Right forelimb (tissue), 1 donor: Measurements from ENCODE around the gene POM121L12.

Source experiments
- DNase-seq: peaks from one replicate; pipeline ENCODE4 v3.0.0-alpha.2; 2018

POM121L12 gene

GRCh38 chr7:53035499-53036412, at the start of gene POM121L12:
Gene POM121L12, plus strand, starts transcription at chr7:53035633. Its CDS starts 39 bp downstream, at chr7:53035672.
- DNase-seq: no peak

GRCh38 chr7:52992001-52992400, 43.4 kb upstream of the POM121L12 start:
- no peak for DNase-seq

GRCh38 chr7:52992479-52993162, 42.8 kb upstream of the POM121L12 start:
- DNase-seq: no peak

GRCh38 chr7:52995676-52996075, 39.8 kb upstream of the POM121L12 start:
- no peak for DNase-seq

- DNase-seq: no peak
Observed at GRCh38 chr7:53001221-53001620, 34.2 kb upstream of the POM121L12 start.

GRCh38 chr7:53002389-53002788, 33.0 kb upstream of the POM121L12 start:
- no peak for DNase-seq

- DNase-seq: no peak
Observed at GRCh38 chr7:53003653-53004445, 31.6 kb upstream of the POM121L12 start.

- no peak for DNase-seq
Observed at GRCh38 chr7:53013925-53014324, 21.5 kb upstream of the POM121L12 start.

- no peak for DNase-seq
Observed at GRCh38 chr7:53015463-53015862, 20.0 kb upstream of the POM121L12 start.

GRCh38 chr7:53022893-53023292, 12.5 kb upstream of the POM121L12 start:
- DNase-seq: no peak

GRCh38 chr7:53048638-53049037, 13.2 kb downstream of the POM121L12 start:
- no peak for DNase-seq

GRCh38 chr7:53050433-53050832, 15.0 kb downstream of the POM121L12 start:
- no peak for DNase-seq

- no peak for DNase-seq
Observed at GRCh38 chr7:53059591-53059990, 24.2 kb downstream of the POM121L12 start.

GRCh38 chr7:53060066-53060465, 24.6 kb downstream of the POM121L12 start:
- DNase-seq: no peak

- DNase-seq: no peak
Observed at GRCh38 chr7:53062796-53063195, 27.4 kb downstream of the POM121L12 start.

GRCh38 chr7:53068673-53069072, 33.2 kb downstream of the POM121L12 start:
- DNase-seq: no peak

- DNase-seq: no peak
Observed at GRCh38 chr7:53070883-53071282, 35.5 kb downstream of the POM121L12 start.
